SK-N-SH treated with all-trans-retinoic acid at 6 μM for 48 hours (cell line): ENCODE measurements around the gene MVB12B.

Experiments used
- ATAC-seq: fragments of 200-7000 bp; cut with Tn5 transposase; 3 replicates; pipeline ENCODE4 v1.9.1; 2020; ENCODE audit warnings: mild to moderate bottlenecking, moderate library complexity
- ARNTL ChIP-seq: fragments of 450-650 bp; formaldehyde crosslinking; IDR thresholded peaks from 2 replicates; pipeline ENCODE4 v1.5.0; 2020; ENCODE audit warnings: low read depth, mild to moderate bottlenecking, moderate library complexity, borderline replicate concordance
- CSRNP3 ChIP-seq: fragments of 250-450 bp; sonication (Bioruptor Pico); IDR thresholded peaks from 2 replicates; pipeline ENCODE4 v1.5.1; 2021; ENCODE audit warnings: mild to moderate bottlenecking, moderate library complexity
- ESRRG ChIP-seq: fragments of 250-450 bp; sonication (Bioruptor Pico); IDR thresholded peaks from 2 replicates; pipeline ENCODE4 v1.6.1; 2021; ENCODE audit warnings: mild to moderate bottlenecking
- GLIS3 ChIP-seq: fragments of 250-450 bp; sonication (Bioruptor Pico); IDR thresholded peaks from 2 replicates; pipeline ENCODE4 v1.5.0; 2020; ENCODE audit warnings: mild to moderate bottlenecking, moderate library complexity
- ISL1 ChIP-seq: fragments of 250-450 bp; sonication (Bioruptor Pico); IDR thresholded peaks from 2 replicates; pipeline ENCODE4 v2.1.2; 2022; ENCODE audit warnings: mild to moderate bottlenecking, moderate library complexity
- OSR1 ChIP-seq: fragments of 250-450 bp; sonication (Bioruptor Pico); IDR thresholded peaks from 2 replicates; pipeline ENCODE4 v1.8.0; 2022; ENCODE audit warnings: moderate library complexity, mild to moderate bottlenecking, inconsistent platforms
- PATZ1 ChIP-seq: fragments of 250-450 bp; sonication (Bioruptor Pico); IDR thresholded peaks from 2 replicates; pipeline ENCODE4 v1.8.0; 2020; ENCODE audit warnings: mild to moderate bottlenecking, moderate library complexity, borderline replicate concordance
- POU6F1 ChIP-seq: fragments of 250-450 bp; sonication (Bioruptor Pico); IDR thresholded peaks from 2 replicates; pipeline ENCODE4 v1.8.0; 2021; ENCODE audit warnings: low read depth, mild to moderate bottlenecking, moderate library complexity, borderline replicate concordance
- PPARA ChIP-seq: fragments of 250-450 bp; sonication (Bioruptor Pico); IDR thresholded peaks from 2 replicates; pipeline ENCODE4 v1.5.0; 2020; ENCODE audit warnings: mild to moderate bottlenecking, borderline replicate concordance
- RARB ChIP-seq: fragments of 250-450 bp; sonication (Bioruptor Pico); IDR thresholded peaks from 2 replicates; pipeline ENCODE4 v1.8.0; 2021; ENCODE audit warnings: mild to moderate bottlenecking, moderate library complexity
- TCF4 ChIP-seq: fragments of 250-450 bp; sonication (Bioruptor Pico); IDR thresholded peaks from 2 replicates; pipeline ENCODE4 v1.8.0; 2021; ENCODE audit warnings: mild to moderate bottlenecking, moderate library complexity, borderline replicate concordance
- TOX ChIP-seq: fragments of 250-450 bp; sonication (Bioruptor Pico); IDR thresholded peaks from 2 replicates; pipeline ENCODE4 v1.8.0; 2021; ENCODE audit warnings: mild to moderate bottlenecking, moderate library complexity, borderline replicate concordance
- TSHZ2 ChIP-seq: fragments of 250-450 bp; sonication (Bioruptor Pico); IDR thresholded peaks from 2 replicates; pipeline ENCODE4 v1.5.0; 2020; ENCODE audit warnings: mild to moderate bottlenecking, moderate library complexity
- ZC3H10 ChIP-seq: fragments of 250-450 bp; sonication (Bioruptor Pico); IDR thresholded peaks from 2 replicates; pipeline ENCODE4 v1.5.1; 2021; ENCODE audit warnings: mild to moderate bottlenecking, moderate library complexity
- ZFP3 ChIP-seq: fragments of 250-450 bp; sonication (Bioruptor Pico); IDR thresholded peaks from 2 replicates; pipeline ENCODE4 v1.5.0; 2020; ENCODE audit warnings: mild to moderate bottlenecking, moderate library complexity
- ZFP30 ChIP-seq: fragments of 450-650 bp; formaldehyde crosslinking; IDR thresholded peaks from 2 replicates; pipeline ENCODE4 v1.5.0; 2022; ENCODE audit warnings: mild to moderate bottlenecking, moderate library complexity
- ZNF565 ChIP-seq: fragments of 450-650 bp; formaldehyde crosslinking; conservative IDR thresholded peaks from 2 replicates; pipeline ENCODE4 v1.5.0; 2020; ENCODE audit warnings: low read depth, mild to moderate bottlenecking, moderate library complexity
- ZNF70 ChIP-seq: fragments of 450-650 bp; formaldehyde crosslinking; IDR thresholded peaks from 2 replicates; pipeline ENCODE4 v1.5.0; 2020; ENCODE audit warnings: mild to moderate bottlenecking, moderate library complexity
- ZNF8 ChIP-seq: fragments of 450-650 bp; formaldehyde crosslinking; IDR thresholded peaks from 2 replicates; pipeline ENCODE4 v1.5.0; 2020; ENCODE audit warnings: mild to moderate bottlenecking, moderate library complexity

Gene MVB12B

GRCh38 chr9:126295516-126295915 is 31.1 kb upstream of the MVB12B start (continued):
- no peak for TF ChIP-seq PATZ1 (CRISPR knock-in tag)

- TF ChIP-seq ZC3H10 (CRISPR knock-in tag) (no peak), ESRRG (no peak), OSR1 (CRISPR knock-in tag) (no peak), ISL1 (CRISPR knock-in tag) (no peak), ZFP30 (CRISPR knock-in tag) (no peak), ZNF565 (CRISPR knock-in tag) (no peak), ARNTL (CRISPR knock-in tag) (no peak), PATZ1 (CRISPR knock-in tag) (no peak), POU6F1 (CRISPR knock-in tag) (no peak), PPARA (no peak), TSHZ2 (CRISPR knock-in tag) (no peak), CSRNP3 (no peak), TOX (no peak), RARB (CRISPR knock-in tag) (no peak), ZFP3 (no peak), GLIS3 (CRISPR knock-in tag) (no peak), TCF4 (CRISPR knock-in tag) (no peak), ZNF8 (CRISPR knock-in tag) (no peak), ZNF70 (CRISPR knock-in tag) (no peak)
- TF ChIP-seq, all 23 proteins: peak for 0
- no peak for ATAC-seq
These were observed 30.6 kb upstream of the MVB12B start for GRCh38 chr9:126295936-126296600.

GRCh38 chr9:126296687-126297086 is 29.9 kb upstream of the MVB12B start:
- no peak for ATAC-seq

GRCh38 chr9:126297661-126298060 is 29.0 kb upstream of the MVB12B start:
- TF ChIP-seq ESRRG = no peak
- no peak for ATAC-seq

More at GRCh38 chr9:126296687-126297086, 29.9 kb upstream of the MVB12B start:
- TF ChIP-seq ZNF565 (CRISPR knock-in tag) = no peak
